HepG2 (cell line): Measurements from ENCODE around the gene ARL16. TPM values are rescaled to one million over a fixed set of nuclear protein-coding genes. Genes with fewer than 3 reads are reported as not detected.

Experiments
- AKAP8 ChIP-seq: sonication (generic); formaldehyde crosslinking; IDR thresholded peaks from 2 replicates; pipeline ENCODE4 v1.5.1; 2020; ENCODE audit warnings: mild to moderate bottlenecking, missing genetic modification reagents
- HHEX ChIP-seq: IDR thresholded peaks from 2 replicates; pipeline ENCODE4 v1.6.1; 2016; ENCODE audit warnings: control low read depth
- JARID2 ChIP-seq: sonication (generic); formaldehyde crosslinking; IDR thresholded peaks from 2 replicates; pipeline ENCODE4 v1.8.1; 2023; ENCODE audit warnings: missing genetic modification reagents, inconsistent platforms; ENCODE audit not compliant: insufficient replicate concordance
- NFE2 ChIP-seq: sonication (generic); formaldehyde crosslinking; IDR thresholded peaks from 2 replicates; pipeline ENCODE4 v1.4.0; 2020; ENCODE audit warnings: missing genetic modification reagents
- NR2F2 ChIP-seq: IDR thresholded peaks from 2 replicates; pipeline ENCODE4 v1.6.1; 2012; ENCODE audit warnings: low read depth, inconsistent platforms, borderline replicate concordance
- NRL ChIP-seq: sonication (generic); formaldehyde crosslinking; IDR thresholded peaks from 2 replicates; pipeline ENCODE4 v1.5.0; 2020; ENCODE audit warnings: missing genetic modification reagents, mild to moderate bottlenecking, moderate library complexity, borderline replicate concordance
- RNF2 ChIP-seq: fragments of 450-650 bp; conservative IDR thresholded peaks from 2 replicates; pipeline ENCODE4 v1.6.1; 2016; ENCODE audit warnings: low read depth
- SMC3 ChIP-seq: IDR thresholded peaks from 2 replicates; pipeline ENCODE4 v1.6.1; 2011; ENCODE audit warnings: low read length, improper control_type of control experiment
- SOX5 ChIP-seq: IDR thresholded peaks from 2 replicates; pipeline ENCODE4 v1.6.1; 2016; ENCODE audit warnings: borderline replicate concordance
- TAF15 ChIP-seq: fragments of 200-400 bp; formaldehyde crosslinking; IDR thresholded peaks from one replicate; pipeline ENCODE4 v1.6.1; 2018; ENCODE audit warnings: mild to moderate bottlenecking, low read depth, low read length; ENCODE audit not compliant: poor library complexity, severe bottlenecking
- TBP ChIP-seq: sonication (generic); formaldehyde crosslinking; IDR thresholded peaks from 2 replicates; pipeline ENCODE4 v1.5.0; 2020; ENCODE audit warnings: missing genetic modification reagents
- TCF7 ChIP-seq: sonication (generic); IDR thresholded peaks from 2 replicates; pipeline ENCODE4 v1.6.1; 2016; ENCODE audit warnings: antibody characterized with exemption, low read depth
- THAP11 ChIP-seq: IDR thresholded peaks from 2 replicates; pipeline ENCODE4 v1.6.1; 2016; ENCODE audit warnings: missing biosample characterization, missing genetic modification reagents
- ZNF17 ChIP-seq: sonication (generic); formaldehyde crosslinking; IDR thresholded peaks from 2 replicates; pipeline ENCODE4 v1.5.0; 2020; ENCODE audit warnings: mild to moderate bottlenecking, missing genetic modification reagents
- ZNF451 ChIP-seq: sonication (generic); formaldehyde crosslinking; IDR thresholded peaks from 2 replicates; pipeline ENCODE4 v1.5.0; 2020; ENCODE audit warnings: mild to moderate bottlenecking, missing genetic modification reagents
- ZNF577 ChIP-seq: sonication (generic); formaldehyde crosslinking; IDR thresholded peaks from 2 replicates; pipeline ENCODE4 v1.4.0; 2020; ENCODE audit warnings: mild to moderate bottlenecking, low read depth, missing genetic modification reagents, borderline replicate concordance
- ZNF615 ChIP-seq: sonication (generic); formaldehyde crosslinking; IDR thresholded peaks from 2 replicates; pipeline ENCODE4 v1.5.0; 2020; ENCODE audit warnings: mild to moderate bottlenecking, missing genetic modification reagents, borderline replicate concordance
- ZNF747 ChIP-seq: sonication (generic); formaldehyde crosslinking; IDR thresholded peaks from 2 replicates; pipeline ENCODE4 v1.8.1; 2023; ENCODE audit warnings: missing genetic modification reagents, mild to moderate bottlenecking, borderline replicate concordance
- ZNF775 ChIP-seq: sonication (generic); formaldehyde crosslinking; IDR thresholded peaks from 2 replicates; pipeline ENCODE4 v1.4.0; 2020; ENCODE audit warnings: missing genetic modification reagents, mild to moderate bottlenecking, moderate library complexity, borderline replicate concordance
- ZNF83 ChIP-seq: sonication (generic); formaldehyde crosslinking; IDR thresholded peaks from 2 replicates; pipeline ENCODE4 v1.4.0; 2020; ENCODE audit warnings: missing genetic modification reagents, mild to moderate bottlenecking, borderline replicate concordance
- polyA plus RNA-seq, 8 experiments: library from polyadenylated mRNA; depleted of rRNA in 3 of 8; stranded (reverse) in 7 of 8; unstranded in 1 of 8; fragments of >200 nt; fragmentation: Illumina TruSeq in 4 of 8; extraction: Trizol in 4 of 8; gene quantifications; 2 replicates each; pipeline versions ENCODE4 v1.2.1 to v1.2.3, GENCODE V29; 2011 to 2016; ENCODE audit warnings: low read depth in 4 of 8, missing spikeins in 1 of 8, mixed read lengths in 1 of 8; ENCODE audit not compliant: insufficient read depth in 1 of 8
- total RNA-seq, 5 experiments: library from RNA; depleted of rRNA; stranded (reverse); fragments of >200 nt; fragmentation: Illumina TruSeq; extraction: Trizol; gene quantifications; 2 replicates each; pipeline ENCODE4 v1.2.3, GENCODE V29; 2016; ENCODE audit warnings: low read depth in 1 of 5
- TF ChIP-seq, protein P1 (sequence below): IDR thresholded peaks from 2 replicates; pipeline ENCODE4 v1.6.1; 2016; ENCODE audit warnings: low read depth, borderline replicate concordance
- TF ChIP-seq, protein P2 (sequence below): IDR thresholded peaks from 2 replicates; pipeline ENCODE4 v1.6.1; 2012; ENCODE audit warnings: low read length, improper control_type of control experiment
- TF ChIP-seq, protein P3 (sequence below): sonication (generic); formaldehyde crosslinking; IDR thresholded peaks from 2 replicates; pipeline ENCODE4 v1.4.0; 2020; ENCODE audit warnings: missing genetic modification reagents
- TF ChIP-seq, protein P4 (sequence below): sonication (generic); formaldehyde crosslinking; IDR thresholded peaks from 2 replicates; pipeline ENCODE4 v1.8.1; 2023; ENCODE audit warnings: mild to moderate bottlenecking, inconsistent platforms, moderate library complexity, missing genetic modification reagents, borderline replicate concordance
- TF ChIP-seq, protein P5 (sequence below): sonication (generic); formaldehyde crosslinking; IDR thresholded peaks from 2 replicates; pipeline ENCODE4 v1.5.0; 2020; ENCODE audit warnings: missing genetic modification reagents

ARL16 gene
- total and polyA plus RNA-seq, 2 of the 13 experiments (the other 11 are each of a cell fraction or from before 2014, with no cell fraction given), result 20.8 to 30.8 TPM

DNA sequence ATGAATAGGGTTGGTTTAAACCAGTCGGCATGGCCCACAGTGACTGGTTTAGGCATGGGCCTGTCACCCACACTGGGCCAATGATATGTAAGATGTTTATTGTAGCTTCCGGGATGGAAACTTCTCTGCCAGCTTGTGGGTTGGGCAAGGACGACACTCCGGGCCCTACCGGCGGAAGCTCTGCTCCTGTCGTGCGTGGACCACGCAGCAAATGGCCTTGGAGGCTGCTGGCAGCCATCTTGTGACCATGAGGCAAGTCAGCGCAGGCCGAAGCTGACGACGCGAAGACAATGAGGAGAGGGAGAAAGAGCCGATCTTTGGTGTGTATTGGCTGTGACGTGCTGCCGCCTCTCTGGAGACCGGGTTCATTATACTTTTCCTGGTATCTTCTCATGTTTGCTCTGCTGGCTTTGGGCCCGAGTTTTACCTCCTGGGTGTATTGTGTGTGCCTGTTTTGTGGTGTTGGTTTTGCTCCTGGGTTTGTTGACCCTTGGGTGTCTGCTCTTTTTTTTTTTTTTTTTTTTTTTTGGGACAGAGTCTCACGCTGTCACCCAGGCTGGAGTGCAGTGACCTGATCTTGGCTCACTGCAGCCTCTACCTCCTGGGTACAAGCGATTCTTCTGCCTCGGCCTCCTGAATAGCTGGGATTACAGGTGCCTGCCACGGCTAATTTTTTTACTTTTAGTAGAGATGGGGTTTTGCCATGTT, 43.9 kb upstream of the ARL16 start (continued):
- TF ChIP-seq, protein P1, sequence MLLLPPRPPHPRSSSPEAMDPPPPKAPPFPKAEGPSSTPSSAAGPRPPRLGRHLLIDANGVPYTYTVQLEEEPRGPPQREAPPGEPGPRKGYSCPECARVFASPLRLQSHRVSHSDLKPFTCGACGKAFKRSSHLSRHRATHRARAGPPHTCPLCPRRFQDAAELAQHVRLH (CRISPR knock-in tag), result peak; percentile 99
- TF ChIP-seq HHEX (CRISPR knock-in tag), result no peak
- peak; percentile 93 for TF ChIP-seq JARID2 (CRISPR knock-in tag)
- TF ChIP-seq ZNF17, result 0 out of 2 replicates have a peak, but pooled peaks have one; percentile 17
- TF ChIP-seq NRL (CRISPR knock-in tag), result peak; percentile 100
- no peak for TF ChIP-seq ZNF775
- TF ChIP-seq RNF2, result peak; percentile 100
- peak; percentile 89; the same call in 1 of the 2 replicates for TF ChIP-seq ZNF615 (CRISPR knock-in tag)
- peak; percentile 82 for TF ChIP-seq SOX5
- TF ChIP-seq TAF15, result no peak
- peak; percentile 83 for TF ChIP-seq AKAP8 (CRISPR knock-in tag)
- TF ChIP-seq ZNF577, result peak; percentile 84
- peak; percentile 99 for TF ChIP-seq ZNF451 (CRISPR knock-in tag)
- TF ChIP-seq ZNF83 (CRISPR knock-in tag), result peak; percentile 98; the same call in 1 of the 2 replicates
- TF ChIP-seq THAP11 (CRISPR knock-in tag), result peak; percentile 90
- TF ChIP-seq, protein P2, sequence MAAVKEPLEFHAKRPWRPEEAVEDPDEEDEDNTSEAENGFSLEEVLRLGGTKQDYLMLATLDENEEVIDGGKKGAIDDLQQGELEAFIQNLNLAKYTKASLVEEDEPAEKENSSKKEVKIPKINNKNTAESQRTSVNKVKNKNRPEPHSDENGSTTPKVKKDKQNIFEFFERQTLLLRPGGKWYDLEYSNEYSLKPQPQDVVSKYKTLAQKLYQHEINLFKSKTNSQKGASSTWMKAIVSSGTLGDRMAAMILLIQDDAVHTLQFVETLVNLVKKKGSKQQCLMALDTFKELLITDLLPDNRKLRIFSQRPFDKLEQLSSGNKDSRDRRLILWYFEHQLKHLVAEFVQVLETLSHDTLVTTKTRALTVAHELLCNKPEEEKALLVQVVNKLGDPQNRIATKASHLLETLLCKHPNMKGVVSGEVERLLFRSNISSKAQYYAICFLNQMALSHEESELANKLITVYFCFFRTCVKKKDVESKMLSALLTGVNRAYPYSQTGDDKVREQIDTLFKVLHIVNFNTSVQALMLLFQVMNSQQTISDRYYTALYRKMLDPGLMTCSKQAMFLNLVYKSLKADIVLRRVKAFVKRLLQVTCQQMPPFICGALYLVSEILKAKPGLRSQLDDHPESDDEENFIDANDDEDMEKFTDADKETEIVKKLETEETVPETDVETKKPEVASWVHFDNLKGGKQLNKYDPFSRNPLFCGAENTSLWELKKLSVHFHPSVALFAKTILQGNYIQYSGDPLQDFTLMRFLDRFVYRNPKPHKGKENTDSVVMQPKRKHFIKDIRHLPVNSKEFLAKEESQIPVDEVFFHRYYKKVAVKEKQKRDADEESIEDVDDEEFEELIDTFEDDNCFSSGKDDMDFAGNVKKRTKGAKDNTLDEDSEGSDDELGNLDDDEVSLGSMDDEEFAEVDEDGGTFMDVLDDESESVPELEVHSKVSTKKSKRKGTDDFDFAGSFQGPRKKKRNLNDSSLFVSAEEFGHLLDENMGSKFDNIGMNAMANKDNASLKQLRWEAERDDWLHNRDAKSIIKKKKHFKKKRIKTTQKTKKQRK, result no peak
- no peak for TF ChIP-seq SMC3
- TF ChIP-seq, protein P3, sequence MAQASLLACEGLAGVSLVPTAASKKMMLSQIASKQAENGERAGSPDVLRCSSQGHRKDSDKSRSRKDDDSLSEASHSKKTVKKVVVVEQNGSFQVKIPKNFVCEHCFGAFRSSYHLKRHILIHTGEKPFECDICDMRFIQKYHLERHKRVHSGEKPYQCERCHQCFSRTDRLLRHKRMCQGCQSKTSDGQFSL (CRISPR knock-in tag), result peak; percentile 75; the same call in 1 of the 2 replicates
- TF ChIP-seq ZNF747 (CRISPR knock-in tag), result peak; percentile 96
- TF ChIP-seq TCF7, result peak; percentile 42; the same call in 1 of the 2 replicates
- TF ChIP-seq, protein P4, sequence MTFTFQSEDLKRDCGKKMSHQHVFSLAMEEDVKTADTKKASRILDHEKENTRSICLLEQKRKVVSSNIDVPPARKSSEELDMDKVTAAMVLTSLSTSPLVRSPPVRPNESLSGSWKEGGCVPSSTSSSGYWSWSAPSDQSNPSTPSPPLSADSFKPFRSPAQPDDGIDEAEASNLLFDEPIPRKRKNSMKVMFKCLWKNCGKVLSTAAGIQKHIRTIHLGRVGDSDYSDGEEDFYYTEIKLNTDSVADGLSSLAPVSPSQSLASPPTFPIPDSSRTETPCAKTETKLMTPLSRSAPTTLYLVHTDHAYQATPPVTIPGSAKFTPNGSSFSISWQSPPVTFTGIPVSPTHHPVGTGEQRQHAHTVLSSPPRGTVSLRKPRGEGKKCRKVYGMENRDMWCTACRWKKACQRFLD (CRISPR knock-in tag), result peak; percentile 98
- TF ChIP-seq, protein P5, sequence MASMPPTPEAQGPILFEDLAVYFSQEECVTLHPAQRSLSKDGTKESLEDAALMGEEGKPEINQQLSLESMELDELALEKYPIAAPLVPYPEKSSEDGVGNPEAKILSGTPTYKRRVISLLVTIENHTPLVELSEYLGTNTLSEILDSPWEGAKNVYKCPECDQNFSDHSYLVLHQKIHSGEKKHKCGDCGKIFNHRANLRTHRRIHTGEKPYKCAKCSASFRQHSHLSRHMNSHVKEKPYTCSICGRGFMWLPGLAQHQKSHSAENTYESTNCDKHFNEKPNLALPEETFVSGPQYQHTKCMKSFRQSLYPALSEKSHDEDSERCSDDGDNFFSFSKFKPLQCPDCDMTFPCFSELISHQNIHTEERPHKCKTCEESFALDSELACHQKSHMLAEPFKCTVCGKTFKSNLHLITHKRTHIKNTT, result no peak
- no peak for TF ChIP-seq TBP (CRISPR knock-in tag)
- no peak; the same call in 1 of the 2 replicates for TF ChIP-seq NR2F2
- TF ChIP-seq NFE2 (CRISPR knock-in tag), result no peak
